ENCODE results near the gene FBXO17.
A peak's percentile ranks its signal among the peaks of the same experiment; 100 is the strongest.
"Not testable (repeated sequence)": the region's sequence is repeated elsewhere in the genome, so short reads cannot be mapped to it uniquely, and the experiment has no call there.

FBXO17 gene

DNA sequence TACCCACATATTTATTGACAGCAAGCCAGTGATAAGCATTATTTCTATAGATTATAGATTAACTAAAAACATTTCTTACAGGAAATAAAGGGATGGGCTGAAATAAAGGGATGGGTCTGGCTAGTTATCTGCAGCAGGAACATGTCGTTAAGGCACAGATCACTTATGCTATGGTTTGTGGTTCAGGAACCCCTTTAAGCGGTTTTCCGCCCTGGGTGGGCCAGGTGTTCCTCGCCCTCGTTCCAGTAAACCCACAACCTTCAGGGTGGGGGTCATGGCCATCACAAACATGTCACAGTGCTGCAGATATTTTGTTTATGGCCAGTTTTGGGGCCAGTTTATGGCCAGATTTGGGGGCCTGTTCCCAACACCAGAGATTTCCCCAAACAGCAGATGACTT lies 34.1 kb downstream of the FBXO17 start:
- not testable (repeated sequence) for H3K9me3 Mint-ChIP-seq (ENCODE audit: low read depth); H3K36me3 Mint-ChIP-seq; H3K4me3 Mint-ChIP-seq; H3K27ac Mint-ChIP-seq; H3K27me3 Mint-ChIP-seq
- peaks cover 13% of the 10 kb centered on the region for H3K4me1 Mint-ChIP-seq (ENCODE audit: low read depth)

DNA sequence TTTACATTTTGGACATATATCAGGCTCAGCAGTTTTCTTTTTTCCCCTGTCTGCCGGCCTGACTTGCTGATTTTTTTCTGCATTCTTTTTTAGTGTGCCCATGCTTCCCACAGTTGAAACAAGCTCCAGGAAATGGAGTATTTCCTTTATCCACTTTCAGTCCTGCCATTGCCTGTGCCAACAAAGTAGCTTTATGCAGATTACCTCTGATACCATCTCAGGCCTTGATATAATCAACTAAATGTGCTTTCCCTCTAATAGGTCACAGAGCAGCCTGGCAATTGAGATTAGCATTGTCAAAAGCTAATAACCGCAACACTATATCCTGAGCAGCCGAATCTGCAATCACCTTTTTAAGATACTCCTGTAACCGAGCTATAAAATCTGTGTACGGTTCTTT lies 35.6 kb downstream of the FBXO17 start:
- H3K4me1 Mint-ChIP-seq (ENCODE audit: low read depth), result peaks cover 13% of the 10 kb centered on the region
- H3K27me3 Mint-ChIP-seq, result peaks cover 2% of the 10 kb centered on the region
- H3K4me3 Mint-ChIP-seq, result no peak overlapping the region
- H3K36me3 Mint-ChIP-seq, result peaks cover 4% of the 10 kb centered on the region
- no peaks in the 10 kb centered on the region for H3K9me3 Mint-ChIP-seq (ENCODE audit: low read depth)
- H3K27ac Mint-ChIP-seq, result no peak overlapping the region

DNA sequence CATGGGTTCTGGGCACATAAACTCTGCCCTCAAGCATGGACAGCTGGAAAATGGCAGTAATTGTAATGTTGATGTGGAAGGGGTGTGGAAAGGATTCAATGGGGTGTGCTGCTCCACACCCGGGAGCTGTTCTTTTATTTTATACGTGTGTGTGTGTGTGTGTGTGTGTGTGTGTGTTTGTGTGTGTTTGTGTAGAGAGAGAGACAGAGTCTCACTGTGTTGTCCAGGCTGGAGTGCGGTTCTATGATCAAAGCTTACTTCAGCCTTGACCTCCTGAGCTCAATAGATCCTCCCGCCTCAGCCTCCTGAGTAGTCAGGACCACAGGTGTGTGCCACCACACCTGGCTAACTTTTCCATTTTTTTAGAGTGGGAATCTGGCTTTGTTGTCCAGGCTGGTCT lies 42.0 kb downstream of the FBXO17 start:
- H3K4me3 Mint-ChIP-seq, result no peak overlapping the region
- H3K4me1 Mint-ChIP-seq (ENCODE audit: low read depth), result peaks cover 25% of the 10 kb centered on the region
- H3K27ac Mint-ChIP-seq, result no peak overlapping the region
- no peaks in the 10 kb centered on the region for H3K9me3 Mint-ChIP-seq (ENCODE audit: low read depth)
- H3K36me3 Mint-ChIP-seq, result peaks cover 12% of the 10 kb centered on the region
- no peaks in the 10 kb centered on the region for H3K27me3 Mint-ChIP-seq

DNA sequence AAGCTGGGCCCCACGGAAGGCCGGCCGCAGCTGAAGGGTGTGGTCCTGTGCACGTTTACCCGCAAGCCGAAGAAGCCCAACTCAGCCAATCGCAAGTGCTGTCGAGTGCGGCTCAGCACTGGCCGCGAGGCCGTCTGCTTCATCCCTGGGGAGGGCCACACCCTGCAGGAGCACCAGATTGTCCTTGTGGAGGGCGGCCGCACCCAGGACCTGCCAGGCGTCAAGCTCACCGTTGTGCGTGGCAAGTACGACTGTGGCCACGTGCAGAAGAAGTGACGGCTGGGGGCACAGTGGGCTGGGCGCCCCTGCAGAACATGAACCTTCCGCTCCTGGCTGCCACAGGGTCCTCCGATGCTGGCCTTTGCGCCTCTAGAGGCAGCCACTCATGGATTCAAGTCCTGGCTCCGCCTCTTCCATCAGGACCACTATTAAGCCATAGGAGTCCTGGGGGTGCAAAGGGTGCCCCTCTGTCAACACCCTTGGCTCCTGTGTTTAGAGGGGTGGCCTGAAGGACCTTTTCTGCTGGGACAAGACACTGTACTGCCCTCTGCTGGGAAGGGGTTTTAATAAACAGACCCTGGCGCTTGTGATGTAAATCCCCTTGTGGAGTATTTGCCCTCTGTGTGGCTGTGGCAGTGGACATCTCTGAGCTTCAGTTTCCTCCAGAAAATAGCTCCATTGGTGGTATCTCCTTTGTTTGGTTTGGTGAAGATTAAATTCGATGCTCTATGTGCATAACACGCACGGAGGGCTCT lies 42.9 kb downstream of the FBXO17 start:
- no peaks in the 10 kb centered on the region for H3K27me3 Mint-ChIP-seq
- peaks cover 28% of the 10 kb centered on the region for H3K4me1 Mint-ChIP-seq (ENCODE audit: low read depth)
- peak overlapping the region; percentile 98 for H3K4me3 Mint-ChIP-seq
- peak overlapping the region; percentile 41 for H3K27ac Mint-ChIP-seq
- no peaks in the 10 kb centered on the region for H3K9me3 Mint-ChIP-seq (ENCODE audit: low read depth)
- H3K36me3 Mint-ChIP-seq, result peaks cover 12% of the 10 kb centered on the region

DNA sequence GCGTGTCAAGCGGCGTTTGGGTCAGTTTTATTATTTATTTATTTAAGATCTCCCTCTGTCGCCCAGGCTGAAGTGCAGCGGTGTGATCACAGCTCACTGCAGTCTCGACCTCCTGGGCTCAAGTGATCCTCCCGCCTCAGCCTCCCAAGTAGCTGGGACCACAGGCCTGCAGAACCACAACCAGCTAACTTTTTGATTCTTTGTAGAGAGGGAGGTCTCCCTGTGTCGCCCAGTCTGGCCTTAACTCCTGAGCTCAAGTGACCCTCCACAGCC lies 44.1 kb downstream of the FBXO17 start:
- peaks cover 12% of the 10 kb centered on the region for H3K36me3 Mint-ChIP-seq
- H3K27me3 Mint-ChIP-seq, result no peaks in the 10 kb centered on the region
- no peaks in the 10 kb centered on the region for H3K9me3 Mint-ChIP-seq (ENCODE audit: low read depth)
- peak overlapping the region; percentile 98 for H3K4me3 Mint-ChIP-seq
- H3K4me1 Mint-ChIP-seq (ENCODE audit: low read depth), result peaks cover 28% of the 10 kb centered on the region
- H3K27ac Mint-ChIP-seq, result peak overlapping the region; percentile 99

DNA sequence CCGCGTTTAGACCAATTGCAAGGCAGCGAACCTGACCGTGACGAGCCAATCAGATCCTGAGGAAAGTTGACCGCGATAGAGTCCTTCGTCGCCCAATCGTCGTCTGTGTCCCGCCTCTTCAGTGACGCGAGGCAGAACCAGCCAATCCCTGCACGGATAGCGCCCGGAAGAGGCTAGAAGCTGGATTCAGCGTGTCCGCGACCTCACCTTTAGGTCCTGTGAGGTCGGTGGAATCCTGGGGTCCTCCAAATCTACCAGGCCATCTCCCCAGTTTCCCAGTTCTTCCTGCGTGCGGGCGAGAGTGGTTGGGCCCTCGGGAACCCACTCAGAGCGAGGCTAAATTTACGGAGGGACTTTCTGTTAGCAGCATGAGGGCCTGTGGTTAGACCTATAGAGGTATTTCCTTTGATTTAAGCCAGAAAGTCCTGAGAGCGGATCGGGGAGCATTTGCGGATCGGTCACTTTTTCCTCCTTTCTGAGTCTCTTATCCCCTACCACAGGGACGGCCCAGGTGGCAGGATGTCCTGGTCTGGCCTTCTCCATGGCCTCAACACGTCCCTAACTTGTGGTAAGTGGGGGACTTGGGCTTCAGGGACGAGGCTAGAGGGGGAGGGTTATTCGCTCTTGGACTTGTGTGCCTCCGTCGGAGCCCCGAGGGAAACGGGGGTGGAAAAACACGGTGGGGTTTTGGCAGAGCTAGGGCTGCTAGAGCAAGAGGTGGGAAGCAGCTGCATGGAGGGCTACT lies 44.6 kb downstream of the FBXO17 start, which contains the start of gene MRPS12:
Gene MRPS12, plus strand, starts transcription at position 169 of the 745 bp plus-strand sequence. Its CDS starts 351 bp downstream, at position 520.
- H3K4me3 Mint-ChIP-seq, result peak within 1 kb of the TSS; percentile 98
- H3K36me3 Mint-ChIP-seq, result peaks cover 10% of the 10 kb centered on the region
- peaks cover 28% of the 10 kb centered on the region for H3K4me1 Mint-ChIP-seq (ENCODE audit: low read depth)
- peak within 1 kb of the TSS; percentile 99 for H3K27ac Mint-ChIP-seq
- H3K9me3 Mint-ChIP-seq (ENCODE audit: low read depth), result no peaks in the 10 kb centered on the region
- no peaks in the 10 kb centered on the region for H3K27me3 Mint-ChIP-seq

DNA sequence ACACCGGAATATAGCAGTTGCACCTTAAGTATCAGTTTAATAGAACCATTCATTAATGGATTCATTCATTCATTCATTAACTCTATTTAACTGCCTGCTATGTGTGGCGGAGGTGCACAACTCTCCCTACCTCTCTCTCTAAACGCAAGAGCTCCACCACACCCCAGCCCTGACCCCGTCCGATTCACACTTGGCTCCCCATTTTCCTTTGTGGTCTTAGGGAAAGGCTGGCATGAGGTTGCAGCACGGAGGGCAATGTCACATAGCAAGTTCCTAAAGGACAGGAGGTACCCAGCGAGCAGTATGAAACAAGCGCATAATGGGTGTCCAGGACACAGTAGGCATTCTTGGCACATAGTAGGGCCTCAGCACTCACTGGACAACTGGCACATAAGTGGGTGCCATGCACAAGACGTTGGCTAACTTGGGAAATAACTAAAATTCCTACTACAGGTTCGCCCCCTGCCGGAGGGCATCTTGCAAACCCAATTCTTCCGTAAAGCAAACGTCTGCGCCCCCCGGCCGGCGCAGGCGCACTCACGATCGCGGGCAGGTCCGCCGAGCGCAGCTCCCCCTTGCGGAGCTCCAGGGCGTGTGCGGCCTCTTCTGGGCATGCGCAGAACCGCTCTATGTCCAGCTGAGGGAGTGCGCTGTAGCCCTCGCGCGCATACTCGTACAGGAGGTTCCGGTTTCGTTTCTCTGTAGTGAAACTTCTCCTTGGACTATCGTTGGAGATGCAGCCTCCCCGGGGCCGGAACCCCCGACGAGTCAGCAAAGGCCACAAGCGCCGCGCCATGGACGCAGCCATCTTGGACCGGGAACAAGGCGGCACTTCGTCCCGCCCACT lies 45.4 kb downstream of the FBXO17 start, which contains the start of gene SARS2:
Gene SARS2, minus strand, starts transcription at position 835 of the 847 bp plus-strand sequence. Its CDS starts 27 bp downstream, at position 808.
- peak within 1 kb of the TSS; percentile 99 for H3K27ac Mint-ChIP-seq
- peaks cover 28% of the 10 kb centered on the region for H3K4me1 Mint-ChIP-seq (ENCODE audit: low read depth)
- peaks cover 10% of the 10 kb centered on the region for H3K36me3 Mint-ChIP-seq
- H3K9me3 Mint-ChIP-seq (ENCODE audit: low read depth), result no peaks in the 10 kb centered on the region
- H3K27me3 Mint-ChIP-seq, result no peaks in the 10 kb centered on the region
- peak within 1 kb of the TSS; percentile 98 for H3K4me3 Mint-ChIP-seq

DNA sequence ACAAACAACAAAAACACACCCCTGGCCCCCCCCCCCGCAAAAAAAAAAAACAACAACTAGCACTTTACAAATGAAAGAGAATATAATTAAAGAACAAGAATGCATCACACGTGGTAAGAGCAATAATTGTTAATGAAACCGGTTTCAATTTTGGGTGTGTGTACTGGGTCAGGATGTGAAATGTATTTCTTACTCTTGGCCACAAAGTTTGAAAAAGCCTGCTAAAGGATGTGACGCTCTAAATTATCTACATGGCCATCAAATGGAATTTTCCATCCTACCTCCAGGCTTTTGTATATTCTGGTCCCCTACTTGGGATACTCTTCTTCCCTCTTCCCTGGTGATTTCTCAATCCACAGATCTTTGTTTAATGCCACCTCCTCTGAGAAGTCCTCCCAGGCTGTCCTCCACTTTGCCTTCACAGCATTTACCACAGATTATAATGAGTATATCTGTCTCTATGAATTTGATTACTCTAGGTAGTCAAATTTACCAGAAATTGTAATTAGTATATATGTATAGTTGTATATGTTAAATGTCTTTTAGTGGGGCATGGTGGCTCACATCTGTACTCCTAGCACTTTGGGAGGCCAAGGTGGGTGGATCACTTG lies 47.0 kb downstream of the FBXO17 start:
- Mint-ChIP-seq H3K27ac (peak overlapping the region; percentile 16), H3K9me3 (ENCODE audit: low read depth) (no peaks in the 10 kb centered on the region), H3K36me3 (peaks cover 3% of the 10 kb centered on the region), H3K4me3 (peak overlapping the region; percentile 98), H3K4me1 (ENCODE audit: low read depth) (peaks cover 28% of the 10 kb centered on the region), H3K27me3 (no peaks in the 10 kb centered on the region)

DNA sequence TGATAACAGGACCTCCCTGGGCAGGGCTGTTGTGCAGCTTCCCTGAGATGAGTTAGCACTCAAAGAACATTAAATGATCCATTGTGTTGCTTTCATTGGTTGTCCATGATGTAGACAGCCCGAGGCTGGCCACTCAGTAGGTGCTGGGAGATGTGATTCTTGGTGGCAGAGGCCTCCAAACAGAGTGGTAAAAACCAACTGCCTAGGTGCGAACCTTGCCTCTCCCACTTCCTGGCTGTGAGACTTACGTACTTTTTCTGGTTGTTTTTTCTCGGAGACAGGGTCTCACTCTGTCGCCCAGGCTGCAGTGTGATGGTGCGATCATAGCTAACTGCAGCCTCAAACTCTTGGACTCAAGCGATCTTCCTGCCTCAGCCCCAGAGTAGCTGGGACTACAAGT lies 51.2 kb downstream of the FBXO17 start:
- Mint-ChIP-seq H3K27ac (no peak overlapping the region), H3K9me3 (ENCODE audit: low read depth) (no peaks in the 10 kb centered on the region), H3K4me3 (no peak overlapping the region), H3K36me3 (peaks cover 8% of the 10 kb centered on the region), H3K4me1 (ENCODE audit: low read depth) (peaks cover 10% of the 10 kb centered on the region), H3K27me3 (no peaks in the 10 kb centered on the region)

DNA sequence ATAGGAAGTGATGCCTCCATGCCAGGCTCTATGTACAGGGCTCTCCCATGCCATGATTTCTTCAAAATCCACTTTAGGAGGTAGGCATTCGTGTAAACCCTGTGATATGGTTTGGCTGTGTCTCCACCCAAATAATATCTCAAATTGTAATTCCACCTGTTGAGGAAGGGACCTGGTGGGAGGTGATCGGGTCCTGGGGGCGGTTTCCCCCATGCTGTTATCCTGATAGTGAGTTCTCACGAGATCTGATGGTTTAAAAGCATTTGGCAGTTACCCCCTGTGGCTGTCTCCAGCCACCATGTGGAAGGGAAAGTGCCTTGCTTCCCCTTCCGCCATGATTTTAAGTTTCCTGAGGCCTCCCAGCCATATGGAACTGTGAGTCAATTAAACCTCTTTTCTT lies 53.1 kb downstream of the FBXO17 start:
- Mint-ChIP-seq H3K27me3 (no peaks in the 10 kb centered on the region), H3K4me1 (ENCODE audit: low read depth) (no peaks in the 10 kb centered on the region), H3K27ac (no peak overlapping the region), H3K36me3 (peaks cover 8% of the 10 kb centered on the region), H3K4me3 (no peak overlapping the region), H3K9me3 (ENCODE audit: low read depth) (no peaks in the 10 kb centered on the region)

DNA sequence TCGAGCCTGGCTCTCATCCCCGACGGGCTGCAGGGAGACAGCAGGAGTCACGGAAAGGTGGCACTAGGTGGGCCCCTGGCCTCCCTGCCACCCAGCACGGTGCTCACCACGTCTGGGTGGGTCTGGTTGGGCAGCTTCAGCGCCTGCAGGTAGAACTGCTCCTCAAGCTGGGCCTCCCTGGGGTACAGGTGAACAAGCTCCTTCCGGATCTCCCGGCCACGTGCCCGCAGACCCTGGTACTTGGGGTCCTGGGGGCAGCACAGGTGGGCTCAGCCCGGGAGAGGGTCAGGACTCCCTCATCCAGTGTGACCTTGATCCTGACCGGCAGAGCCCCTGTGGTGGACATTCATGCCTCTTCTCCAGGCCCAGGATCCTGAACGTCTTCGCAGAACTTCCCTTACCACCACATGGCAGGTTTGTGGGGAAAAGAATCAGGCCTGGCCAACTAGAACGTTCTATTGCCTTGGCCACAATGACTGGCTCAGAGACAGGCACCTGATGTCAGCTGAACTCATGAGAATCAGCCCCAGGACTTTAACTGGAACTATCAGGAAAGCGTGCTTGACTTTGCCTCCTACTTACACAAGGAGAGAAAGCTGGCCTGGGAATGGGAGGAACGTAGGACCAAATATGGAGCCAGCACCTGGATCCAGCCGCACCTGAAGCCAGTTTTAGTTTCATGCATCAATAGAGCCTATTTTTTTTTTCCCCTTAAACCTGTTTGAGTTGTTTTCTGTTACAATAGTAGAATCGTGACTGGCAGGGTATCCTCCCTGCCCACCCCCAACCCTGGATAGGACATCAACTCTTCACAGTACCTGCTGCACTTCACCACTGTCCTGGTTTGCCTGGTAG lies 53.9 kb downstream of the FBXO17 start:
- Mint-ChIP-seq H3K4me1 (ENCODE audit: low read depth) (no peaks in the 10 kb centered on the region), H3K27ac (no peak overlapping the region)

DNA sequence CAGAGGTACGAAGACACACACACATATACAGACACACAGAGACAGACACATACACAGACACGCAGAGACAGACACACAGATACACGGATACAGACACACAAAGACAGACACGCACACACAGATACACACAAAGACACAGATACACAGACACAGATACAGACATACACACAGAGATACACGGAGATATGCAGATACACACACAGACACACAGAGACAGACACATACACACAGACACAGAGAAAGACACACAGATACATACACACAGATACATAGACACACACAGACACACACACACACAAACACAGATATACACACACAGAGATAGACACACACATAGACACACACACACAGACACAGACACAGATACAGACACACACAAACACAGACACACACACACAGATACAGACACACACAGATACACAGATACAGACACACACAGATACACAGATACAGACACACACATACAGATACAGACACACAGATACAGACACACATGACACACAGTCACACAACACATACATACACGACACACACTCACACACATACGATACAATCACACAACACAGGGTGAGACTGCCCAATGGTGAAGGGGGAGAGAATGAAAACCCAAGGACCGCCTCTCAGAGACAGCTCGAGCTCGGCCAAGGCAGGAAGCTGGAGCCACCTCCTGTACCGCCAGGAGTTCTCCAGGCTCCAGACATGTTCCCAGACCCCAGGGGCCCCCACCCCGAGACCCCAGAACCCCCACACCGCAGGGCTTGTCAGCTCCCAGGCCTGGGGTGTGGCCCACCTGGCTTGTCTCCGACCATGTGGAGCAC lies 54.7 kb downstream of the FBXO17 start:
- H3K27me3 Mint-ChIP-seq, result no peaks in the 10 kb centered on the region
- H3K9me3 Mint-ChIP-seq (ENCODE audit: low read depth), result no peaks in the 10 kb centered on the region
- no peaks in the 10 kb centered on the region for H3K4me1 Mint-ChIP-seq (ENCODE audit: low read depth)
- peaks cover 8% of the 10 kb centered on the region for H3K36me3 Mint-ChIP-seq
- H3K4me3 Mint-ChIP-seq, result no peak overlapping the region
- H3K27ac Mint-ChIP-seq, result no peak overlapping the region

More for the DNA sequence above, 53.9 kb downstream of the FBXO17 start:
- Mint-ChIP-seq H3K9me3 (ENCODE audit: low read depth) (no peaks in the 10 kb centered on the region), H3K27me3 (no peaks in the 10 kb centered on the region), H3K4me3 (no peak overlapping the region), H3K36me3 (peaks cover 8% of the 10 kb centered on the region)

DNA sequence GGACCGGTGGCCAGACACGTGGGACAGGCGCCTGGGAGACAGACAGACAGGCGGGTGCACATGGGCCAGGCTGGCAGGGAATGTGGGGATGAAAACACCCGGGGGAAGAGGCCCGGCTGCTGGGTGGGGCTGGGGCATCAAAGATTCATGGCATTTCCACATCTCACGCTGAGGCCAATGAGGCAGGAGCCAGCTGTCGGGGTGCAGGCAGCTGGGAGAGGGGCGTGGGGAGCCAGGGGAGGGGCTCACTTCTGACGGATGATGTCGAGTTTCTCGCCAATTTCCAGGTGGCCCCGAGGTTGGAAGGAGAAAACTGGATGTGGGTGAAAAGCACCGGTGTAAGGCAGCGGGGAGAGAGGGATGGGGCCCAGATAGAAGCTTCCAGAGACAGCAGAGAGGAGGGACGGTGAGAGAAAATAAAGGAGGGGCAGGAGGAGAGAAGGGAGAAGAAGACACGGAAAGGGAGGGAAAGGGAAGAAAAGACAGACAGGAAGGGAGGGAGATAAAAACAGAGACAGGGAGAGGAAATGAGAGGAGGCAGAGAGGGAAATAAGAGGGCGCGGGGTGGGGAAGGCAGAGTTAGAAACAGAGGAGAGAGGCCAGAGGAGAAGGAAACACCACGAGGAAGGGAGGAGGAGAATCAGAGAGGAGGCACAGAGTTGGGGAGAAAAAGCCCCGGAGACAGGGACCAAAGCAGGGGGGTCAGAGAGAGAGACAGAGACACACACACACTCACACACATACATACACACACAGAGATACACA lies 55.5 kb downstream of the FBXO17 start:
- H3K4me3 Mint-ChIP-seq, result no peak overlapping the region
- H3K9me3 Mint-ChIP-seq (ENCODE audit: low read depth), result no peaks in the 10 kb centered on the region
- H3K27me3 Mint-ChIP-seq, result no peaks in the 10 kb centered on the region

More for the DNA sequence above, 55.5 kb downstream of the FBXO17 start:
- no peaks in the 10 kb centered on the region for H3K4me1 Mint-ChIP-seq (ENCODE audit: low read depth)
- peaks cover 8% of the 10 kb centered on the region for H3K36me3 Mint-ChIP-seq
- H3K27ac Mint-ChIP-seq, result no peak overlapping the region

Data from activated naive CD8-positive, alpha-beta T cell (primary cell).